Neural cell (in vitro differentiated cells): ENCODE data around the gene CYP19A1. TPM values are rescaled to one million over a fixed set of nuclear protein-coding genes. Genes with fewer than 3 reads are reported as not detected.

ENCODE experiments used
- H2AFZ ChIP-seq: fragments of 200-600, 300-800 bp; sonication (generic), shearing (Covaris generic); 2 replicates; pipeline ENCODE4 v1.6.0; 2014; ENCODE audit warnings: low read depth, mild to moderate bottlenecking, antibody characterized with exemption, low read length, moderate library complexity
- H3F3A ChIP-seq: fragments of 200-600 bp; shearing (Covaris generic); 2 replicates; pipeline ENCODE4 v1.6.1; 2016; ENCODE audit warnings: mild to moderate bottlenecking, moderate library complexity, mixed read lengths, antibody characterized with exemption, low read length; ENCODE audit not compliant: insufficient read depth, poor library complexity, severe bottlenecking
- H3K27ac ChIP-seq: fragments of 200-600, 300-800 bp; sonication (generic), shearing (Covaris generic); 2 replicates; pipeline ENCODE4 v1.5.1; 2014; ENCODE audit warnings: mild to moderate bottlenecking, low read length, moderate library complexity
- H3K27me3 ChIP-seq: fragments of 300-800, 200-600 bp; sonication (generic), shearing (Covaris generic); 2 replicates; pipeline ENCODE4 v1.6.0; 2014; ENCODE audit warnings: mild to moderate bottlenecking, low read depth, low read length, moderate library complexity; ENCODE audit not compliant: insufficient read depth
- H3K36me3 ChIP-seq: fragments of 300-800, 200-600 bp; sonication (generic), shearing (Covaris generic); 2 replicates; pipeline ENCODE4 v1.5.1; 2014; ENCODE audit warnings: mild to moderate bottlenecking, antibody characterized with exemption, low read length, moderate library complexity; ENCODE audit not compliant: insufficient read depth
- H3K4me2 ChIP-seq: fragments of 300-800, 200-600 bp; sonication (generic), shearing (Covaris generic); 2 replicates; pipeline ENCODE4 v1.6.0; 2014; ENCODE audit warnings: mild to moderate bottlenecking, low read length
- H3K4me3 ChIP-seq: fragments of 300-800, 200-600 bp; sonication (generic), shearing (Covaris generic); 2 replicates; pipeline ENCODE4 v1.5.1; 2014; ENCODE audit warnings: mild to moderate bottlenecking, low read length, moderate library complexity
- H3K79me2 ChIP-seq: fragments of 200-600 bp; shearing (Covaris generic); replicated peaks from 2 replicates; pipeline ENCODE4 v1.6.0; 2014; ENCODE audit warnings: mild to moderate bottlenecking, low read length, moderate library complexity; ENCODE audit not compliant: insufficient read depth
- H3K9ac ChIP-seq: fragments of 300-800, 200-600 bp; sonication (generic), shearing (Covaris generic); 2 replicates; pipeline ENCODE4 v1.6.1; 2016; ENCODE audit warnings: mild to moderate bottlenecking, low read length, mixed read lengths
- H3K9me2 ChIP-seq: fragments of 200-600 bp; shearing (Covaris generic); 2 replicates; pipeline ENCODE4 v1.6.1; 2016; ENCODE audit warnings: mild to moderate bottlenecking, low read length, mixed read lengths; ENCODE audit not compliant: insufficient read depth
- H3K9me3 ChIP-seq: fragments of 200-600, 300-800 bp; sonication (generic), shearing (Covaris generic); 2 replicates; pipeline ENCODE4 v1.6.1; 2016; ENCODE audit warnings: mild to moderate bottlenecking, mixed run types, low read length, moderate library complexity, mixed read lengths
- H4K20me1 ChIP-seq: fragments of 200-600 bp; shearing (Covaris generic); 2 replicates; pipeline ENCODE4 v1.6.1; 2016; ENCODE audit warnings: mild to moderate bottlenecking, mixed run types; ENCODE audit not compliant: insufficient read depth
- CTCF ChIP-seq: fragments of 450-650 bp; IDR thresholded peaks from 2 replicates; pipeline ENCODE4 v1.5.1; 2014; ENCODE audit warnings: antibody characterized with exemption, mild to moderate bottlenecking, moderate library complexity; ENCODE audit not compliant: poor library complexity, severe bottlenecking
- EZH2 ChIP-seq: fragments of 200-600, 300-800 bp; shearing (Covaris generic), sonication (generic); IDR thresholded peaks from 2 replicates; pipeline ENCODE4 v1.6.1; 2014; ENCODE audit warnings: antibody characterized with exemption, low read length, borderline replicate concordance, mild to moderate bottlenecking; ENCODE audit not compliant: insufficient read depth, poor library complexity, severe bottlenecking
- RAD21 ChIP-seq: fragments of 450-650 bp; conservative IDR thresholded peaks from 2 replicates; pipeline ENCODE4 v1.6.1; 2014; ENCODE audit warnings: antibody characterized with exemption, mild to moderate bottlenecking, moderate library complexity
- REST ChIP-seq: IDR thresholded peaks from 2 replicates; pipeline ENCODE4 v1.6.1; 2012; ENCODE audit warnings: borderline replicate concordance
- SMC3 ChIP-seq: fragments of 450-650 bp; conservative IDR thresholded peaks from 2 replicates; pipeline ENCODE4 v1.6.1; 2014; ENCODE audit warnings: antibody characterized with exemption, mild to moderate bottlenecking, moderate library complexity; ENCODE audit not compliant: poor library complexity
- polyA plus RNA-seq: library from polyadenylated mRNA; depleted of rRNA; stranded (reverse); fragments of >200 nt; gene quantifications from 2 replicates; pipeline ENCODE4 v1.2.3, GENCODE V29; 2014

Gene CYP19A1
- polyA plus RNA-seq, 1 donor from 2014 or later = not detected

GRCh38 chr15:51380999-51381806 is 42.8 kb upstream of the CYP19A1 start:
- no peak overlapping the region for H3K27ac ChIP-seq
- TF ChIP-seq EZH2 (no peak), SMC3 (peak; percentile 86), REST (no peak), RAD21 (peak; percentile 81), CTCF (peak; percentile 79)

GRCh38 chr15:51379390-51379789 is 41.0 kb upstream of the CYP19A1 start:
- Histone ChIP-seq H3K79me2 (no peaks in the 10 kb centered on the region), H3K9ac (no peak overlapping the region), H3K9me2 (no peaks in the 10 kb centered on the region), H3K4me3 (no peak overlapping the region), H3K4me2 (no peak overlapping the region), H3K9me3 (no peaks in the 10 kb centered on the region), H2AFZ (no peak overlapping the region), H3K36me3 (no peaks in the 10 kb centered on the region), H3K27me3 (no peaks in the 10 kb centered on the region), H3F3A (no peaks in the 10 kb centered on the region), H4K20me1 (no peaks in the 10 kb centered on the region), H3K27ac (no peak overlapping the region)
- no peak for TF ChIP-seq CTCF
- TF ChIP-seq SMC3 = no peak

More at GRCh38 chr15:51380999-51381806, 42.8 kb upstream of the CYP19A1 start:
- Histone ChIP-seq H3K9me2 (no peaks in the 10 kb centered on the region), H2AFZ (no peak overlapping the region), H3K79me2 (no peaks in the 10 kb centered on the region), H3K9me3 (no peaks in the 10 kb centered on the region), H3K4me3 (no peak overlapping the region), H3F3A (no peaks in the 10 kb centered on the region), H4K20me1 (no peaks in the 10 kb centered on the region), H3K4me2 (no peak overlapping the region), H3K36me3 (no peaks in the 10 kb centered on the region), H3K9ac (no peak overlapping the region), H3K27me3 (no peaks in the 10 kb centered on the region)
